HUES6 (cell line): ENCODE measurements around the gene SMURF1.

ENCODE experiments used
- H3K27ac ChIP-seq: 2 replicates; pipeline ENCODE4 v1.7.0; 2013; ENCODE audit warnings: low read depth, mild to moderate bottlenecking, low read length, inconsistent platforms
- H3K27me3 ChIP-seq: 2 replicates; pipeline ENCODE4 v1.6.1; 2013; ENCODE audit warnings: low read length; ENCODE audit not compliant: control insufficient read depth, insufficient read depth
- H3K36me3 ChIP-seq: 2 replicates; pipeline ENCODE4 v1.6.1; 2013; ENCODE audit warnings: low read length; ENCODE audit not compliant: control insufficient read depth, insufficient read depth
- H3K4me1 ChIP-seq: 2 replicates; pipeline ENCODE4 v1.6.1; 2013; ENCODE audit warnings: low read length; ENCODE audit not compliant: control insufficient read depth, insufficient read depth
- H3K4me3 ChIP-seq: 2 replicates; pipeline ENCODE4 v1.5.1; 2013; ENCODE audit warnings: low read depth, low read length
- H3K9ac ChIP-seq: one replicate; pipeline ENCODE4 v1.6.1; 2013; ENCODE audit warnings: mild to moderate bottlenecking, low read length
- H3K9me3 ChIP-seq: 2 replicates; pipeline ENCODE4 v1.6.1; 2013; ENCODE audit warnings: low read depth, low read length; ENCODE audit not compliant: control insufficient read depth, insufficient read depth

Gene SMURF1

GRCh38 chr7:99097730-99098129, 46.2 kb downstream of the SMURF1 start:
- H3K9me3 ChIP-seq: peaks cover 6% of the 10 kb centered on the region; the same call in 1 of the 2 replicates
- peaks cover 21% of the 10 kb centered on the region for H3K4me1 ChIP-seq
- no peaks in the 10 kb centered on the region for H3K36me3 ChIP-seq
- no peaks in the 10 kb centered on the region for H3K27me3 ChIP-seq
- H3K27ac ChIP-seq: no peak overlapping the region
- no peak overlapping the region for H3K9ac ChIP-seq
- no peak overlapping the region for H3K4me3 ChIP-seq

GRCh38 chr7:99096124-99096887, 47.6 kb downstream of the SMURF1 start:
- H3K27ac ChIP-seq: no peak overlapping the region
- peaks cover 6% of the 10 kb centered on the region; the same call in 1 of the 2 replicates for H3K9me3 ChIP-seq
- H3K9ac ChIP-seq: no peak overlapping the region
- H3K4me1 ChIP-seq: peaks cover 25% of the 10 kb centered on the region
- H3K4me3 ChIP-seq: no peak overlapping the region
- no peaks in the 10 kb centered on the region for H3K36me3 ChIP-seq
- no peaks in the 10 kb centered on the region for H3K27me3 ChIP-seq

GRCh38 chr7:99095698-99096097, 48.2 kb downstream of the SMURF1 start:
- no peak overlapping the region for H3K9ac ChIP-seq
- no peaks in the 10 kb centered on the region for H3K27me3 ChIP-seq
- peaks cover 6% of the 10 kb centered on the region; the same call in 1 of the 2 replicates for H3K9me3 ChIP-seq
- no peak overlapping the region for H3K27ac ChIP-seq
- H3K4me1 ChIP-seq: peaks cover 25% of the 10 kb centered on the region
- no peak overlapping the region for H3K4me3 ChIP-seq
- no peaks in the 10 kb centered on the region for H3K36me3 ChIP-seq

- H3K36me3 ChIP-seq: no peaks in the 10 kb centered on the region
- H3K27me3 ChIP-seq: no peaks in the 10 kb centered on the region
- H3K4me1 ChIP-seq: peaks cover 24% of the 10 kb centered on the region
- H3K9ac ChIP-seq: no peak overlapping the region
- H3K4me3 ChIP-seq: no peak overlapping the region
- H3K27ac ChIP-seq: no peak overlapping the region
- H3K9me3 ChIP-seq: peaks cover 6% of the 10 kb centered on the region; the same call in 1 of the 2 replicates
Observed at GRCh38 chr7:99094401-99094800, 49.5 kb downstream of the SMURF1 start.

GRCh38 chr7:99092064-99092720, 51.7 kb downstream of the SMURF1 start:
- H3K9ac ChIP-seq: no peak overlapping the region
- H3K9me3 ChIP-seq: peaks cover 2% of the 10 kb centered on the region; the same call in 1 of the 2 replicates
- H3K36me3 ChIP-seq: no peaks in the 10 kb centered on the region
- peaks cover 14% of the 10 kb centered on the region for H3K4me1 ChIP-seq
- no peak overlapping the region for H3K27ac ChIP-seq
- H3K27me3 ChIP-seq: no peaks in the 10 kb centered on the region
- H3K4me3 ChIP-seq: no peak overlapping the region

GRCh38 chr7:99090771-99091542, 53.0 kb downstream of the SMURF1 start:
- Histone ChIP-seq H3K9ac (no peak overlapping the region), H3K27me3 (no peaks in the 10 kb centered on the region), H3K9me3 (peaks cover 4% of the 10 kb centered on the region; the same call in 1 of the 2 replicates), H3K27ac (no peak overlapping the region), H3K4me3 (no peak overlapping the region), H3K36me3 (no peaks in the 10 kb centered on the region), H3K4me1 (peaks cover 11% of the 10 kb centered on the region)

GRCh38 chr7:99089914-99090629, 53.8 kb downstream of the SMURF1 start:
- Histone ChIP-seq H3K9ac (no peak overlapping the region), H3K27ac (no peak overlapping the region), H3K9me3 (peaks cover 4% of the 10 kb centered on the region; the same call in 1 of the 2 replicates), H3K4me1 (peaks cover 5% of the 10 kb centered on the region; the same call in 1 of the 2 replicates), H3K36me3 (no peaks in the 10 kb centered on the region), H3K27me3 (no peaks in the 10 kb centered on the region), H3K4me3 (no peak overlapping the region)

- Histone ChIP-seq H3K4me1 (peaks cover 5% of the 10 kb centered on the region), H3K27ac (no peak overlapping the region), H3K4me3 (no peak overlapping the region), H3K36me3 (no peaks in the 10 kb centered on the region), H3K9ac (no peak overlapping the region), H3K9me3 (peaks cover 4% of the 10 kb centered on the region; the same call in 1 of the 2 replicates), H3K27me3 (no peaks in the 10 kb centered on the region)
Observed at GRCh38 chr7:99086944-99087343, 57.0 kb downstream of the SMURF1 start.

GRCh38 chr7:99086532-99086931, 57.4 kb downstream of the SMURF1 start:
- H3K27me3 ChIP-seq: no peaks in the 10 kb centered on the region
- no peak overlapping the region for H3K4me3 ChIP-seq
- peaks cover 5% of the 10 kb centered on the region for H3K4me1 ChIP-seq
- H3K9ac ChIP-seq: no peak overlapping the region
- H3K27ac ChIP-seq: no peak overlapping the region
- peaks cover 4% of the 10 kb centered on the region; the same call in 1 of the 2 replicates for H3K9me3 ChIP-seq
- no peaks in the 10 kb centered on the region for H3K36me3 ChIP-seq

- Histone ChIP-seq H3K27me3 (no peaks in the 10 kb centered on the region), H3K9ac (no peak overlapping the region), H3K9me3 (peaks cover 4% of the 10 kb centered on the region; the same call in 1 of the 2 replicates), H3K36me3 (no peaks in the 10 kb centered on the region), H3K27ac (no peak overlapping the region), H3K4me3 (no peak overlapping the region), H3K4me1 (peaks cover 11% of the 10 kb centered on the region)
Observed at GRCh38 chr7:99083733-99084132, 60.2 kb downstream of the SMURF1 start.
